ENCODE data around the gene GJD4. TPM values are rescaled to one million over a fixed set of nuclear protein-coding genes. Genes with fewer than 3 reads are reported as not detected.

GJD4 gene
- total and polyA plus RNA-seq, 10 of the 15 experiments (the other 5 are each of a cell fraction or from before 2014, with no cell fraction given): not detected

- peaks cover 0 to 5% of the 10 kb centered on the region in 2 experiments for H3K27me3 ChIP-seq (replicated peaks in 1 of 2; ENCODE audit: control insufficient read depth in 2 of 2, insufficient read depth in 2 of 2, low read length in 1 of 2)
Measured at GRCh38 chr10:35637462-35637861, 32.3 kb downstream of the GJD4 start.

More at GRCh38 chr10:35637462-35637861, 32.3 kb downstream of the GJD4 start:
- Histone ChIP-seq H3K9ac (ENCODE audit: control insufficient read depth, insufficient read depth, low read length) (no peak overlapping the region), H3K4me3 (no peak overlapping the region), H3K9me3 (replicated peaks; ENCODE audit: control insufficient read depth, insufficient read depth, low read length) (no peaks in the 10 kb centered on the region; the same call in 2 of the 3 replicates), H3K4me2 (ENCODE audit: control insufficient read depth, insufficient read depth) (no peak overlapping the region), H4K20me1 (ENCODE audit: control insufficient read depth, insufficient read depth) (no peaks in the 10 kb centered on the region), H3K79me2 (ENCODE audit: control insufficient read depth, insufficient read depth, low read length) (no peaks in the 10 kb centered on the region), H2AFZ (ENCODE audit: control insufficient read depth, low read depth, low read length) (no peak overlapping the region), H3K36me3 (ENCODE audit: control insufficient read depth in 2 of 2, insufficient read depth in 2 of 2, low read length in 1 of 2) (no peaks in the 10 kb centered on the region), H3K27ac (ENCODE audit: control insufficient read depth, insufficient read depth) (no peak overlapping the region), H3K4me1 (ENCODE audit: control insufficient read depth, insufficient read depth, low read length) (no peaks in the 10 kb centered on the region)
- ChIA-PET POLR2A (no interaction called here), RAD21 (ENCODE audit: unreplicated experiment) (interaction anchor here (0.5 to 1.4 kb wide), 5 partner anchors 189 to 1243 kb away, joined by 3 to 5 read pairs (median 3); no protein-coding TSS in a partner anchor), CTCF (interaction anchor here (0.9 to 5.4 kb wide), 6 partner anchors 19 to 1243 kb away, joined by 3 to 59 read pairs (median 4); no protein-coding TSS in a partner anchor), SMC1A (ENCODE audit: uncharacterized antibody, unreplicated experiment) (interaction anchor here (0.9 to 3.7 kb wide), 5 partner anchors 144 to 1243 kb away, joined by 3 to 33 read pairs (median 3); no protein-coding TSS in a partner anchor)
- no peak for ATAC-seq
- DNase-seq (ENCODE audit: low read depth, low spot score): no peak
- 58% methylated on average over 8 of the region's 8 CpGs for WGBS (ENCODE audit: insufficient coverage, insufficient replicate concordance, low lambda C conversion rate, missing lambda C conversion rate)
- TF ChIP-seq ZNF384 (IDR thresholded peaks at IDR 0.05; ENCODE audit: borderline replicate concordance, low read depth, low read length): no peak
- TF ChIP-seq SREBF1 (IDR thresholded peaks at IDR 0.05; ENCODE audit: low read length): no peak
- no peak for TF ChIP-seq NR2F1 (conservative IDR thresholded peaks at IDR 0.05)
- no peak for TF ChIP-seq RCOR1 (conservative IDR thresholded peaks at IDR 0.05; ENCODE audit: low read depth, low read length)
- TF ChIP-seq HDGF (IDR thresholded peaks at IDR 0.05): no peak
- TF ChIP-seq PBX3 (IDR thresholded peaks at IDR 0.05; ENCODE audit: insufficient replicate concordance, low read depth, low read length): no peak
- no peak for TF ChIP-seq ELK1 (IDR thresholded peaks at IDR 0.05; ENCODE audit: low read depth, low read length)
- no peak for TF ChIP-seq TAF1 (IDR thresholded peaks at IDR 0.05; ENCODE audit: borderline replicate concordance, low read depth, low read length)
- no peak for TF ChIP-seq ATF2 (IDR thresholded peaks at IDR 0.05; ENCODE audit: low read length)
- no TSS peak for BruUV-seq (replicated peaks)
- intact Hi-C loops (cut with micrococcal nuclease; ENCODE audit: unreplicated experiment): loop anchor here (10.0 kb wide), 1 partner anchor 1137 kb away; no protein-coding TSS in a partner anchor
- no peak for FAIRE-seq
- in situ Hi-C loops (cut with MboI): no loop called here
